Lung microvascular endothelial cell (primary cell): ENCODE measurements around the gene MMS22L. TPM values are rescaled to one million over a fixed set of nuclear protein-coding genes. Genes with fewer than 3 reads are reported as not detected.
A peak's percentile ranks its signal among the peaks of the same experiment; 100 is the strongest.

ENCODE experiments used
- DNase-seq, 2 donors: peaks; one replicate each; pipeline versions ENCODE4 v3.0.0 to v3.0.0-alpha.2; 2010; ENCODE audit warnings: low read depth in 2 of 2
- total RNA-seq: library from RNA; depleted of rRNA; stranded (reverse); fragments of >200 nt; gene quantifications from 2 replicates; pipeline ENCODE4 v1.2.1, GENCODE V29; 2014

Gene MMS22L
- total RNA-seq, 1 donor from 2014 or later = 3.4 TPM

DNA sequence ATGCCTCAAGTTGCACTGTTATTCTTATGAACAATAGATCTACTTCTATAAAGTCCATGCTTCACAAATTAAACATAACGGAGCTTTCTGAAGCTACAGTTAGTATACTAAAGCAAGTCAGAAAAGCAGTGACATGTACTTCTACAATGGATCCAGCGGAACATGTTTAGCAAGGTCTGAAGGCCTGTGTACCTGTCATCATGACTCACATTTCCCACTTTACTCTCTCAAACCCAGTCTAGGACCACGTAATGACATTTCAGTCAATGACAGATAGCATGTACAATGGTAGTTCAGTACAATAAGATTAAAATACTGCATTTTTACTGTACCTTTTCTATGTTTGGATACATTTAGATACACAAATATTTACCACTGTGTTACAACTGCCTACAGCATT lies 132.1 kb downstream of the MMS22L start:
- no peak for DNase-seq

DNA sequence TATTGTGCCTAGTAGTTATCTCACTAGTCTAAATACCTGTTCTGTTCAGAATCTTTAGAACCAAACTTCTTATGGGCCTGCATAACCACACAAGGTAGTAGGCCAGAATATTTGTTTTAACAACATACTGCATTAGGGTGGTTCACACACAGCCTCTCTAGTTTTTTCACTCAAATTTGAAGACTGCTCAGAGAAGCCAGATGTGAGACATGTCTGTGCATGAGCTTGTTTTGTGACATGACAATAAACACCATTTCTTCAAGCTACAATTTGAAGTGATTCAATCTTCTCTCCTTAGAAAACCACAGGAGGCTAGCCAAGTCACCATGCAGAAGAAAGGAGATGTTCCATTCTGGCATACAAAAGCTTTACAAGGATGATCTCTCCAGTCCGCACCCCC lies 135.6 kb downstream of the MMS22L start:
- DNase-seq = no peak

DNA sequence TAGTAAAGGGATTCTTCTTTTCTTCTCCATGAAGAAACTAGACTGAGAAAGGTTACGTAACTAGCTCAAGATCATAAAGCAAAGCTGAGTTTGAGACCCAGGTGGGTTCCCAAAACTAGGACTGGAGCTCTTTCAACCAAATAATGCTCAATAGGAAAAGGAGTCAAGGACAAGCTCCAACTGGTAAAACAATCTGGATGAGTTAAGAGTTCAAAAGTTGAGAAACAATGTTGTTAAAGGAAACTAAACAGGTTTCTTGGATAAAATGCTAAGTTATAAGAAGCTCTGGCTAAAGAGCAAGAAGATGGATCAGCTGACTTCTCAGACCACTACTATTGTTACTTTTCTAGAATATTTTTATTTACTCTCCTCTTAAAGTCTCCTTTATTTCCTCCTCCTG lies 137.3 kb downstream of the MMS22L start:
- DNase-seq = no peak

DNA sequence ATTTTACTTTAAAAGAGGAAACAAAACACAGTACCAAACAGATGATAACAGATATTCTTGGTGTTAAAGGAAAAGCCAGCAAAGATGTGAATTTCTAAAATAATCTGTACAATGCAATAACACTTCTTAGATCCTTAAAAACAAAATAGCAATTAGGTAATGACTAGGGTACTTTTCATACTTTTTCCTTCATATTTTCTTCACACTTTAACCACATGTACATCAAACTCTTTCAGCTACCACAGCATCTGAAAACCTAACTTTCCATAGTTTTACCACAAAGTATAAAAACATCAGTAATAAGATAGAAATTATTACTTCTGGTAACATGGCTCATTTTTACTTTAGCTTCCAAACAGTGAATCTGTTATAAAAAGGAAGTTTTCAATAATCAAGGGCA lies 141.3 kb downstream of the MMS22L start:
- DNase-seq = no peak

DNA sequence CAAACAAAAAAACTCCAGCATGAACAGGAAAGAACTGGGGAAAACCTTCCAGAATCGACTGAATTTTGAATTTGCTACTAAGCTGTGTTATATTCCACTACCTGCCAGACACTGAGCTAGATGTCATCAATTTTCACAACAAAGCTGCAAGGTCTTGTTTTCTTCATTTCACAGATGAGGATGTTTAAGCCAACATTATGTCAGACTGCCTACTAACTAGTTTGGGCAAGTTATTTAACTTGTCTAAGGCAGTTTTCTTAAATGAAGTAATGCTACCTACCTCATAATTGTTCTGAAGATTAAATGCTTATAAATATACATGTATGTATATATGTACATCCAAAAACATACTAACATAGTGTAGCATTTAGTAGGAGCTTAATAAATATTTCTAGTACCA lies 144.4 kb downstream of the MMS22L start:
- no peak for DNase-seq

DNA sequence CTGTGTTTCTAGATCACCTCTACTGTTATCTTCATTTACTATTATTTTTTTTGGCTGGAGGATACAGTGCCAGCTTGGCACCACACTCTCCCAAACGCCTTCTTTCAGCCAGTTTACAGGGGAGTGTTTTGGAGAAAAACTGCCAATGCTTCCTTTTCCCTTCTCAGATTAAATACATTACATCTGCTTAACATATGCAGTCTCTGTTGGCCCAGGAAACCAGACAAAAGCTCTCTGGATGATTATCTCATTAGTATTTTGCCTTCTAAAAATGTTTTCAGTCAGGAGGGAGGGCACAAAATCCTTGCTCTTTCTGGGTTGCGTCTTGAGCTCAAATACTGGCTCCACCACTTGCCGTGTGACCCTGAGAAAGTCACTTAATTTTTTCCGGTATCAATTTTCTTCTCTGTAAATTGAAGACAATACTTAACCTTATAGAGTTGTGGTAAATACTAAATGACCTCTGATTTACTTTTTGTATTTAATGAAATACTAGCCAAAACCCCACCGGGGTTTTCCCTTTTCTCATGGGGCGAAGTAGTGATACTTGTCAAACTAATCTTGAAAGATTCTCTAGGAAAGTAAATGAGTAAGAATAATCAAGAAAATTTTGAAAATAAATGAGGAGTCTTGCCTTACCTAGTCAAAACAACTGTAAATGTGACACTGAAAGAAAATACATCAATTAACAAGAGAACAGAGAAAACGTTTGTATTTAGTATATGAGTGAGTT lies 146.2 kb downstream of the MMS22L start:
- no peak for DNase-seq

DNA sequence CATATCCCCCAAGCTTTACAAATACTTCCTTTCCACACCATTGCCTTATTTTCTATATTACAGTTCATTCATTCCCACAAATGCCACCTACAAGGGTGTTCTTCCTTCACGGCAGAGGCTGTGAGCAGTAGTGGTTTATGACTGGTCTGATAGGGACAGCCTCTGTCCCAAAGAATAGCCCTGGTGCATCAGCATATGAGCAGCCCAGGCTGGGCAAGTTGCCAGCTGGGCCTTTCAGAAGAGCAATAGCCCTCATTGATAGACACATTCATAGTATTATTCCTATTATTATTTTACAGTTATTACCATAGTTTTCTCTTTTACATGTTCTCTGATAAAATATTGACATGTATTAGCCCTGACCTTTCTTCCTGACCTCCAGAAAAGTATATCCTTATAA lies 149.9 kb downstream of the MMS22L start:
- DNase-seq = peak in 1 of 2 donors; percentile 51

DNA sequence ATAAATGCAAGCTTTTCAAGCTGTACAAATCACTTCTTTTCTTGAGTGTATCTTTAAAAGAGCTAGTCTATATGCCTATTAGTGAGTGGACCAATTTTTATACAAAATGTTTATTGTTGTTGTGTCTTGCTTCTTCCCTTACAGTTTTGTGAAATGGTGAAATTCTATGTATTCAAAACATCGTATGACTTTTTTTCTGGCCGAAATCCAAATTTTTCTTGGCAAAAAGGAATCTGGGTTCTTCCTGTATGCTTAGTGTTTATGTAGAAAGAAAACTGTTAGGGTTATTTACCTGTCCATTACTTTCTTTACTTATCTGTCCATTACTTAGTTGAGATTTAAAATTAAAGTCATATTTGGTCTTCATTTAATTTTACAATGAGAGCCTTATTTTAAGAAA lies 153.9 kb downstream of the MMS22L start:
- DNase-seq = peak; percentile 14 to 54

DNA sequence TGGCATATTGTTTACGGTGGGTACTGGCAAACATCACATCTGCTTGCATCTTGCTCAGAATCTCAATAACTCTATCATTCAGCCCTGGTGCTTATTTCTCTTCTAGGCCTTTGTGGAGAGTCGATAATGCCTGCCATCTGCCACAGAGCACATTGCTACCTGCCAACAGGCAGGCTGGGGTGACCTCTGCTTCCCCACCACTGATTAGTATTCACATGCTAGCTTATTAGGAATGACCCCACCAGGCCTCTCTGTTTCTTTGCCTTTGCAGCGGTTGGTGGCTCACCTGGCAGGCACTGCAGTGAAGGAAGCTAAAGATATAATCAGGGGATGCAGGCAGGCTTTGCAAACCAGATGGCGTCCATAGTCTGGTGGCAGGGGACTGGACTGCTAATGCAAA lies 154.5 kb downstream of the MMS22L start:
- DNase-seq = no peak

DNA sequence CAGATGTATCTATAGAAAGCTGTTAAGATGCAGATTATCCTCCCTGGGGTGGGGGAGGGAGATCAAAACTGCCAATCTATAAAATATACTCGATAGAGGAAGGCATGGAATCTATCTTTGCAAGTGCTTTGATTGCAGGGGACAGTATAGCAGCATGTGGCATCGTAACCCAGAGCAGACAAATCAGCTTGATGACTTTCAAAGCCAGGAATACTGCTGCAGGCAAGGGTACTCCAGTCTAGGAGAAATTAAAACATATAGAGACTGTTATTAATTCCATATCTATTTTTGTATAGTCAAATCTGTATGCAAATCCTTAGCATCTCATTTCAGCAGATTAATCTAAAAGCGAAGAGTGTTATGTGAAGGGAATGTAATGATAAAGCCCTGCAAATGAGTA lies 159.4 kb downstream of the MMS22L start:
- no peak for DNase-seq

DNA sequence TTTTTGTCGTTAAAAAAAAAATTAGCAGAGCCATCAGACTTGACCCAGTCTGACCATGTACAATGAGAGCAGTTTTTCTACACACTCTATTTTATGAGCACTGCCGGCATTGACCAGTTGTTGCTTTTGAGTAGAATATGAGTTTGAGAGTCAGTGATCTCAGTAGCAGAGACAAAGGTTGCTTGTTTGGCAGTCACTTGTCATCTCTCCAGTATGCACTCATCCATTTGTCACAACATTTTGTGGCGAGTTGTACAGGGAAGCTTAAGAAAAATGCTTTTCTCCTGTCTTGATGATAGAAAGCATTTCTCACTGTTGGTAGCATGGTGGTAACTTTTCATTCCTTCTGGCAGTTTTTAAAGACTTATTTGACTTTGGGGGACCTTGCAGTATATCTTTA lies 159.9 kb downstream of the MMS22L start:
- no peak for DNase-seq

DNA sequence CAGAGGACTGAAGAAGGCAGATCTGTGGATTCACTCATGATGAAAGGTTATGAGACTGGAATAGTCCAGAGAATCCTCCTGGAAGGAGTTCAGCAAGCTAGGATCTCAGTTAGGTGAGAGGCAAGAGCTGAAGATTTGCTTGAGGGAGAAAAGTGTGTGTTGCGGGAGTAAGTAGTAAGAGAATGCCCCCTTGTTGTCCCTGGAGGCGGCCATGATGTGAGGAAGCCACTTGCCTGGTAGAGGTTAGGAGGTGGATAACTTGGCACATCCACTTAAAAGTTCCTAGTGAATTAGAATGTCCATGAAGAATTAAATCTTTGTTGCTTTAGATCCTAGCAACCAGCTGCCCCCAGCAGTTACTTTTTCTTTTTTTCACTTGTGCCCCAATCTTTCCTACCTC lies 162.5 kb downstream of the MMS22L start:
- DNase-seq = no peak

DNA sequence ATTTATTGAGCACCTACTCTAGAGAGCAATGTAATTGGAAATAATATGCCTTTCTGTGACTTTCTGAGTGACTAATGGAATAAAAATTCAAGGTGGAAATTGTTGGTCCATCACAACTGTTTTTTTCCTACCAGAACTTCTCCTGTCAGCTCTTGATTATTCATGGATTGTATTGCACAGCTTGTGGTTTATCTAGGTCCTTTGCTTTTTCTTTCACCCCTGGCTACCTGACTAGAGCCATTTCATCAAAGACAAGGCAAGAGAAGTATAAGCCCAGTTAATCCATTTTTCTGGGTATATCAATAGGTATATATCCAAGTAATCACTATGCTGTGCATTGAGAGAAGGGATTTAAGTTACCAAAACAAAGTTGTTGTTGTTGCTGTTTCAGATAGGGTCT lies 168.4 kb downstream of the MMS22L start:
- DNase-seq = no peak

DNA sequence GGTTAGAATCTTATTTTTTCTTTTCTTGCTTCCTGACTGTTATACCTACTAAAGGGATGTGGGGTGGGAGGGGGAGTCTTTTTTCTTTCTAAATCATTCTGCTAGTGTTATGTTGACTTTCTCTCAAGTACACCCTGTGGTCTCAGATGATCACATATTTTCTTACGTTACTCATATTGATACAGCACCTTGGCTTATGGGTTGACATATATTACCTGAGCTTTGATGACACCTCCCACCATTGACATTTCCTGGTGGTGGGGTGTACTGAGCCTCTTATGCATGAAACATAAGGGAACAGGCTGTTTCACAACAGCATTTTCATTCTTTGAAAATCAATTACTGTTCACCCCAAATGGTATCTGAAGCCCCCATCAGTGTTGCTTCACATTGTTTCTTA lies 169.8 kb downstream of the MMS22L start:
- no peak for DNase-seq

DNA sequence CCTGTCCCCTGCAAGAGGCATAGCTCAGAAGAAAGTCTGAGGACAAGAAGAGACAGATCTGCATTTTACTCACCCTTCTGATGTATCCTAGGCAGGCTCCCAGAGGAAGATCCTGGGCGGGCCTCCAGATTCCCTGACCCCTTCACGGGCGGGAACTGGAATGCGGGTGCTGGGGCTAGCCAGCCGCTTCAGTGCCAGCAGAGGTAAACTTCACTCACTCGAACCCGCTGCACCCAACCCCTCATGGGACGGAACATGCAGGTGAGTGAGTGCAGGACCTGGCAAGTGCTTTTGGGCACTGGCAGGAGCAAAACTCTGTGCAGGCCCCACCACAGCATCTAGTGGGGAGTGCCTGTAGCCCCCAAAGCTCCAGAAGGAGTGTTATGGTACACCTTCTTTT lies 171.8 kb downstream of the MMS22L start:
- no peak for DNase-seq

DNA sequence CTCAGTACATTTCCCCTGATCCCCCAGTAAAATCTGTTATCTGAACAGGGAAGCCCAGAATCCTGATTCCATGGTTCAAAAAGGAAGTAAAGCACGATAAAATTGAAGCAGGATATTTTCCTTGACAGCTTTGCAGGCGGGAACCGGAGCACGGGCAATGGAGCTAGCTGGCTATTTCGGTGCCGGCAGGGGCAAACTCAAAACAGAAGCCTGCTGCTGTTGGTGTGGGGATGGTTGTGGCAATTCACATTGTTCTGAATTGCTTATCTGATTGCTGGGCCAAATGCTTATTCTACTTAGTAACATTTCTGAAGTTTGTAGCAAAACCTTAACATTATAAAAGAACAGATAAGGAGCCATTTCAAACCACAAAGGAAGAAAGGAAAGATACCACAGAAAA lies 172.4 kb downstream of the MMS22L start:
- DNase-seq = no peak

DNA sequence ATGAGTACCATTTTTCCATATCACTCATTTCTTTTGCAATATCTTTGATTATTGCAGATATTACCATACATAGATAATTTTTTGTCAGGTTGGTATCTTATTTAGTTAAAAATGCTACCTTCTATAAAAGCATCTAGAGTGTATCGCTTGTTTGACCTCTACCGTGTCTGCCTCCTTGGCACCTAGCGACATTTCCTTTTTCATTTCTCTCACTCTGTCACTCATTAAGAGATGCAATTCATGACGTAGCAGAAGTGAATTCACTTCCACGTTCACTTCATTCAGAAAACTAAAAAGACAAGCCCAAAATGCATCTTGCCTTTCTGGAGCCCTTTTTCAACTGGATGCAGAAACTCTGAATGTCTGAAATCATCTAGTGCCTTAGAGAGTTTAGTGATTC lies 172.9 kb downstream of the MMS22L start:
- no peak for DNase-seq

DNA sequence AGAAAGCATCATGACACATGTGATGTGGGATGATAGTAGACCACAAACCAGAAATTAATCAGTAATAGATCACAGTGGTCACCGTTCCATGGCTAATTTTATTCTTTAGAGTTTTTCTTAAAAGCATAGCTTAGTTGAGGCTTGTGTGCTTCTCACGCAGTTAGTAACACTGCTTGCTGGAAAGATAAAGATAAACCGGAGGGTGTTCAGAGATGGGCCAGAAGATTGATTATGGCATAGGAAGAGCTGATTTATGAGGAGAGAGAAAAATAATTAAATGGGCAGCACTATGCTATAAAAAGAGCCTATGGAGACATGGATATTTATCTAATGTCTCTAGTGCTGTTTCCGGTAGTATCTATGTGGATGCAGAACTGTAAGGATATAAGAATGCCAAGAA lies 173.6 kb downstream of the MMS22L start:
- DNase-seq = no peak

DNA sequence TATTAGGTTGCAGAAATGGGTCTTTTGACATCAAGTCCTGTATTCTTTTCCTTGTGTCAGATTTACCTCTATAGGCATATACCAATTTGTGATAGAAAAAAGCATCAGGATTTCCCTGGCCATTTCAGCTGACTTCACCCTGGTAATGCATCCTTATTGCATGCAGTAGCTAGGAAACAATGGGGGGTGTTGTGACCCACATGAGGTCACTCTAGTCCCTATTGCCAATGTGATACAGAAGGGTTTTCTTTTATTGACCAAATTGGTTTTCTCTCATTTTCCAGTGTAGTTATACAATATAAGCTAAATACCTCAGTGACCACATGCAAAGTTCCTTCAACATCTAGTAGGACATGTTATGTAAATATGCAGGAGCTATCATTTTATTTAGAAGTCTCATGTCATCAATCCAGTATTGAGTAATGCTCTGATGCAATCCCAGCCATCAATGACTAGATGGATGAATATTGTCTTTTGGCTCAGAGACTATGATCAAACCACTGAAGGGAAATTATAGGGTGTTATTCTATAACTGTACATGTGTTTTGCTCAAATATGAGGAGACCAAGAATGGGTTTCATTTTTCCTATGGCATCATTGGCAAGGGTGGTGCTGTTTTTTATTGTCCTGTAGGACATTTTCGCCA lies 180.7 kb downstream of the MMS22L start:
- no peak for DNase-seq

DNA sequence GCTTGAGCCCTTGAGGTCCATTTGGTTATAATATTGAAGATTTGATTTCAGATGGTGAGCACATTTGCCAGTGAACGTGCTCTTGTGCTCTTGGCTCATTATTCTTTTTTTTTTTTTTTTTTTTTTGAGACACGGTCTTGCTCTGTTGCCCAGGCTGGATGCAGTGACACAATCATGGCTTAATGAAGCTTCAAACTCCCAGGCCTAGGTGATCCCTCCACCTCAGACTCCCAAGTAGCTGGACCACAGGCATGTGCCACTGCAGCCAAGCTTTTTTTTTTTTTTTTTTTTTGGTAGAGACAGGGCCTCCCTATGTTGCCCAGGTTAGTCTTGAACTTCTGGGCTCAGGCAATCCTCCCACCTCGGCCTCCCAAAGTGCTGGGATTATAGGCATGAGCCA lies 182.3 kb downstream of the MMS22L start:
- no peak for DNase-seq

DNA sequence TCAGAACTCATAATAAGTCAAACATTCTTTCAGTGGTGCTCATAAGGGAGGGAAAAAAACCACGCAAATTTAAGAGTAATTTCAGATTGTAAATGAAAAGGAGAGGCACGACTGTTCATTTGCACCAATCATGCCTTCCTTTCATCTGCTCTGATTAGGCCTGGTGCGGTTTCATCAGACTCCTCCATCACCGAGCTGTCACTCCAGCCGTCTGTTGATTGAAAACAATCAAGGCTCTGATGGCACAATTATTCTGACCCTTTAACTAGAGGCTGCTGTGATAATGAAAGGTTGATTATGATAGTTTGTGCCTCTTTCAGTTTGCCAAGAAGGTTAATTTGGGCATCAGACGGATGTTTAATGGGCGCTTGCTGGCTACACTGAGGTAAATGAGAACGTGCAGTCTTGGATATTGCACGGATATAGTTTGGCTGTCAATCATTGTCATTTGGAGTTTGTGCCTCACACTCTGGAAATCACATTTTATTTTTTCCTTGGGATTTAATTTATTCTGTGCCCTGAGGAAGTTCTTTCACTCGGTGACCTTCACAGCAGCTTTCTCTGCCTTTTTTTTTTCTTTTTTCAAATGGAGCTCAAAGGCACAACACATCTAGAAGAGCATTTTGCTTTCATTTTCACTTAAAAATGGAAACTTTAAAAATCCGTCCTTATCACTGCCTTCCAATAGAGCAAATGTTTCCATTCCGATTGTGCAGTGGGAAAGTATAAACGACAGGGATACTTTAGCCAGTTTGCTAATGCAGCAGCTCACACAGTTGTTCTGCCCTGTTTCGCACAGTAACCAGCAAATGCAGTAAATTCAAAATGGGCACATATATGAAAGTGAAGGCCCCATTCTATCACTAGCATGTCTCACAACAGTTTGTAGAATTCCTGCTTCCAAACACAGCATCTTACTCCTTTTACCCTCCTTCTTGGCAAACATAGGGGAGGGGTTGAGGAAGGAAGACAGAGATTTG lies 185.7 kb downstream of the MMS22L start:
- DNase-seq = peak in 1 of 2 donors; percentile 47

DNA sequence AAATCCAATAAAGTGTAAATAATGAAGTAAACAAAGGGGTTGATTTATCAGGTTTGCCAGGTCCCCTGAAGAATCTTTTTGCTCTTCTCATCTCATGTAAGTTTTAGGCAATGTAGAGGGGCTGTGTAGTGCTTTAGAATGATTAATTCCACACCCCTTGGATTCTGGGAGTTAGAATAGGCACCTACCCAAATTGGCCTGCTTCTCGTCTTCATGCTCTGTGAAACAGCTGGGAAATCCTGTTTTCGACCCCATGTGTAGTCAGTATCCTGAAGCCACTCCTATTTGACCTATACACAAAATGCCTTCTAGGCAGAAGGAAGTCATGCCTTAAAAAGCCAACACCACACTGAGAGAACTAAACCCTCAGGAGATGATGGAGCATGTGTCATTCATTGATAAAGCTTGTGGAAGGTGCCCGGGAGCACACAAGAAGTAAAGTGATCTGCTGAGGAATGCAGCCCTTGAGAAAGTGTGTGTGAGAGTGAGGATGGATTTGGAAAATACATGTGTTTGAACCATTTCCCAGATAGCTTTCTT lies 187.6 kb downstream of the MMS22L start:
- DNase-seq = no peak
